ENCODE results near the gene MMP11. TPM values are rescaled to one million over a fixed set of nuclear protein-coding genes. Genes with fewer than 3 reads are reported as not detected.

MMP11 gene
- total and polyA plus RNA-seq, 2 of the 13 experiments (the other 11 are each of a cell fraction or from before 2014, with no cell fraction given), result 8.9 to 28.6 TPM

DNA sequence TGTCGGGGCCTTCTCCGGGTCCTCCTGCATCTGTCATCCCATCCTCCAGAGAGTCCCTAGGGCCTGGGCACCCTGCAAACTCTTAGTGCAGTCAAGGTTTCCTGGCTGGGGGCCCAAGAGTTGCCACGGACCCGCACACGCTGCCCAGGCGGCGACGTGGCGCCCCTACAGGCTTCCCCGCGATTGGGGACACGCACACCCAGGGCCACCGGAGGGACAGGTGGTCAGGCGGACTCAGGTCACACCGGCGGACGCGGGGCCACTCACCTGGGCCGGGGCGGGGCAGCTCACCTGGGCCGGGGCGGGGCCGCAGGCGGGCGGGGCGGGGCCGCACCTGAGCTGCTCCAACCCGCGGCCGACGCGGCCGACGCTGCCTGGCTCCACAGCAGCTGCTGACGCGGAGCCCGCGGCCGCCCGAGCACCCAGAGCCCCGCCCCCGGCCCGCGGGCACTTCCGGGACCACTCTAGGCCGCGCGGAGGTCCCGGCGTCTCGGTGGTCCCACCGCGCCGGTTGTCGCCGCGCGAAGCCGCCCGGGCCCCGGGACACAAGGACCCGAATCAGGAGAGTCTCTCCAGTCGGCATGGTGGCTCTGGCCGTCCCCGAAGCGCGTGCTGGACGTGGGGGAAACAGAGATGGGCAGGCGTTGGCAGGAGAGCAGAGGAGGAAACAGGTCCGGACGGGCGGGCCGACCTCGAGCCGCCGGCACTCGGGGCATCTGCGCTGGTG lies 21.8 kb upstream of the MMP11 start, which contains the start of gene ZNF70 (continued):
- TF ChIP-seq, protein P1, sequence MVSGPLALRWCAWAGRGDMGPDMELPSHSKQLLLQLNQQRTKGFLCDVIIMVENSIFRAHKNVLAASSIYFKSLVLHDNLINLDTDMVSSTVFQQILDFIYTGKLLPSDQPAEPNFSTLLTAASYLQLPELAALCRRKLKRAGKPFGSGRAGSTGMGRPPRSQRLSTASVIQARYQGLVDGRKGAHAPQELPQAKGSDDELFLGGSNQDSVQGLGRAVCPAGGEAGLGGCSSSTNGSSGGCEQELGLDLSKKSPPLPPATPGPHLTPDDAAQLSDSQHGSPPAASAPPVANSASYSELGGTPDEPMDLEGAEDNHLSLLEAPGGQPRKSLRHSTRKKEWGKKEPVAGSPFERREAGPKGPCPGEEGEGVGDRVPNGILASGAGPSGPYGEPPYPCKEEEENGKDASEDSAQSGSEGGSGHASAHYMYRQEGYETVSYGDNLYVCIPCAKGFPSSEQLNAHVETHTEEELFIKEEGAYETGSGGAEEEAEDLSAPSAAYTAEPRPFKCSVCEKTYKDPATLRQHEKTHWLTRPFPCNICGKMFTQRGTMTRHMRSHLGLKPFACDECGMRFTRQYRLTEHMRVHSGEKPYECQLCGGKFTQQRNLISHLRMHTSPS (CRISPR knock-in tag; IDR thresholded peaks at IDR 0.05; ENCODE audit: low read depth), result no peak
- no peak for TF ChIP-seq DR1 (CRISPR knock-in tag; IDR thresholded peaks at IDR 0.05)
- TF ChIP-seq ZNF501 (CRISPR knock-in tag; IDR thresholded peaks at IDR 0.05), result peak; percentile 31; the same call in 1 of the 2 replicates
- TF ChIP-seq, protein P2, sequence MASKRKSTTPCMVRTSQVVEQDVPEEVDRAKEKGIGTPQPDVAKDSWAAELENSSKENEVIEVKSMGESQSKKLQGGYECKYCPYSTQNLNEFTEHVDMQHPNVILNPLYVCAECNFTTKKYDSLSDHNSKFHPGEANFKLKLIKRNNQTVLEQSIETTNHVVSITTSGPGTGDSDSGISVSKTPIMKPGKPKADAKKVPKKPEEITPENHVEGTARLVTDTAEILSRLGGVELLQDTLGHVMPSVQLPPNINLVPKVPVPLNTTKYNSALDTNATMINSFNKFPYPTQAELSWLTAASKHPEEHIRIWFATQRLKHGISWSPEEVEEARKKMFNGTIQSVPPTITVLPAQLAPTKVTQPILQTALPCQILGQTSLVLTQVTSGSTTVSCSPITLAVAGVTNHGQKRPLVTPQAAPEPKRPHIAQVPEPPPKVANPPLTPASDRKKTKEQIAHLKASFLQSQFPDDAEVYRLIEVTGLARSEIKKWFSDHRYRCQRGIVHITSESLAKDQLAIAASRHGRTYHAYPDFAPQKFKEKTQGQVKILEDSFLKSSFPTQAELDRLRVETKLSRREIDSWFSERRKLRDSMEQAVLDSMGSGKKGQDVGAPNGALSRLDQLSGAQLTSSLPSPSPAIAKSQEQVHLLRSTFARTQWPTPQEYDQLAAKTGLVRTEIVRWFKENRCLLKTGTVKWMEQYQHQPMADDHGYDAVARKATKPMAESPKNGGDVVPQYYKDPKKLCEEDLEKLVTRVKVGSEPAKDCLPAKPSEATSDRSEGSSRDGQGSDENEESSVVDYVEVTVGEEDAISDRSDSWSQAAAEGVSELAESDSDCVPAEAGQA (IDR thresholded peaks at IDR 0.05; ENCODE audit: low read depth), result peak; percentile 40; the same call in 1 of the 2 replicates
- TF ChIP-seq, protein P2 (CRISPR knock-in tag; IDR thresholded peaks at IDR 0.05; ENCODE audit: borderline replicate concordance), result no peak
- no peak for TF ChIP-seq BHLHE40 (IDR thresholded peaks at IDR 0.05; ENCODE audit: low read length)
- TF ChIP-seq, protein P3, sequence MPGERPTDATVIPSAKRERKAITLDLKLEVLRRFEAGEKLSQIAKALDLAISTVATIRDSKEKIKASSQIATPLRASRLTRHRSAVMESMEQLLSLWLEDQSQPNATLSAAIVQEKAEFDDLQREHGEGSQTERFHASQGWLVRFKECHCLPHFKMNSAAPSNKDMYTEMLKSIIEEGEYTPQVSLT (CRISPR knock-in tag; IDR thresholded peaks at IDR 0.05; ENCODE audit: borderline replicate concordance, low read depth), result no peak
- peak in 1 of 2 experiments; percentile 46; a peak in 1 of 4 replicates for TF ChIP-seq POLR2A (IDR thresholded peaks at IDR 0.05; ENCODE audit: insufficient read depth in 1 of 2, low read depth in 2 of 2, low read length in 2 of 2)
- TF ChIP-seq BORCS8-MEF2B (CRISPR knock-in tag; IDR thresholded peaks at IDR 0.05), result 0 out of 2 replicates have a peak, but pooled peaks have one; percentile 23
- TF ChIP-seq, protein P4, sequence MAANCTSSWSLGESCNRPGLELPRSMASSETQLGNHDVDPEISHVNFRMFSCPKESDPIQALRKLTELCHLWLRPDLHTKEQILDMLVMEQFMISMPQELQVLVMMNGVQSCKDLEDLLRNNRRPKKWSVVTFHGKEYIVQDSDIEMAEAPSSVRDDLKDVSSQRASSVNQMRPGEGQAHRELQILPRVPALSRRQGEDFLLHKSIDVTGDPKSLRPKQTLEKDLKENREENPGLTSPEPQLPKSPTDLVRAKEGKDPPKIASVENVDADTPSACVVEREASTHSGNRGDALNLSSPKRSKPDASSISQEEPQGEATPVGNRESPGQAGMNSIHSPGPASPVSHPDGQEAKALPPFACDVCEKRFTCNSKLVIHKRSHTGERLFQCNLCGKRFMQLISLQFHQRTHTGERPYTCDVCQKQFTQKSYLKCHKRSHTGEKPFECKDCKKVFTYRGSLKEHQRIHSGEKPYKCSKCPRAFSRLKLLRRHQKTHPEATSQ (CRISPR knock-in tag; IDR thresholded peaks at IDR 0.05; ENCODE audit: borderline replicate concordance), result no peak
- TF ChIP-seq HOXA9 (CRISPR knock-in tag; IDR thresholded peaks at IDR 0.05; ENCODE audit: borderline replicate concordance), result no peak
- TF ChIP-seq ZNF605 (CRISPR knock-in tag; IDR thresholded peaks at IDR 0.05), result no peak
- no peak for TF ChIP-seq ZNF205 (CRISPR knock-in tag; IDR thresholded peaks at IDR 0.05)
- no peak for TF ChIP-seq ZNF292 (CRISPR knock-in tag; IDR thresholded peaks at IDR 0.05; ENCODE audit: borderline replicate concordance, low read depth)
- no peak for TF ChIP-seq NCOA5 (CRISPR knock-in tag; IDR thresholded peaks at IDR 0.05)
- TF ChIP-seq RXRA (CRISPR knock-in tag; IDR thresholded peaks at IDR 0.05), result no peak
- TF ChIP-seq ZNF563 (CRISPR knock-in tag; IDR thresholded peaks at IDR 0.05), result peak; percentile 55; the same call in 1 of the 2 replicates
- no peak for TF ChIP-seq ZNF75D (CRISPR knock-in tag; IDR thresholded peaks at IDR 0.05; ENCODE audit: borderline replicate concordance)
- TF ChIP-seq HOXA5 (CRISPR knock-in tag; IDR thresholded peaks at IDR 0.05), result no peak
- TF ChIP-seq ZNF670 (CRISPR knock-in tag; IDR thresholded peaks at IDR 0.05; ENCODE audit: borderline replicate concordance), result 0 out of 2 replicates have a peak, but pooled peaks have one; percentile 50
